Measurements from ENCODE around the gene BICRA.

DNA sequence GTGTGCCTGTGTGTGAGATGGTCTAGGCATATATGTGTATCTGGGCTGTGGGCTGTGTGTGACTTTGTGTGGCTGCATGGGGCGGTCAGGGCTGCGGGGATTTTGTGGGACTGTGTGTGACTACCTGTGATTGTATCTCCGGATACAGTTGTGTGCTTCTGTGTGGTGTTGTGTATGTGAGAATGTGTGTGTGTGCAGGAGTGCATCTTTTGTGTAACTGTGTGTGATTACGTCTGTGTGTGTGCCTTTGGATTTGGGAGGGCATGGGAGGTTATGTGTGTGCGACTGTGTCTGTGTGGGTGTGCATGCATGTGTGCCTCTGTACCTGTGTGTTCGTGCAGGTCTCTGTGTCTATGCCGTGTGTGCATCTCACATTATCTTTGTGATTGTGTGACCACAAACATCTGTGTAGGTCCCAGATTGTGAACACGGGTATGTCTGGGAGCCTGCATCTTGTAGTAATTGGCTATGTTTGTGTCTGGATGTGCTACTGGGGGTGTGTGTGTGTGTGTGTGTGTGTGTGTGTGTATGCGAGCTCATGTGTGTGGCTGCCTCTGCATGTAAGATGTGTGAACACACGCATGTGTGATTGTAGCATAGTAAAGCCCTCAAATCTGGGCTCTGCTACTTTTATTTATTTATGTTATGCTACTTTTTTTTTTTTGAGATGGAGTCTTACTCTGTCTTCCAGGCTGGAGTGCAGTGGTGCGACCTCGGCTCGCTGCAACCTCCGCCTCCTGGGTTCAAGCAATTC lies 111.9 kb downstream of the BICRA start:
- TF ChIP-seq, protein P1, sequence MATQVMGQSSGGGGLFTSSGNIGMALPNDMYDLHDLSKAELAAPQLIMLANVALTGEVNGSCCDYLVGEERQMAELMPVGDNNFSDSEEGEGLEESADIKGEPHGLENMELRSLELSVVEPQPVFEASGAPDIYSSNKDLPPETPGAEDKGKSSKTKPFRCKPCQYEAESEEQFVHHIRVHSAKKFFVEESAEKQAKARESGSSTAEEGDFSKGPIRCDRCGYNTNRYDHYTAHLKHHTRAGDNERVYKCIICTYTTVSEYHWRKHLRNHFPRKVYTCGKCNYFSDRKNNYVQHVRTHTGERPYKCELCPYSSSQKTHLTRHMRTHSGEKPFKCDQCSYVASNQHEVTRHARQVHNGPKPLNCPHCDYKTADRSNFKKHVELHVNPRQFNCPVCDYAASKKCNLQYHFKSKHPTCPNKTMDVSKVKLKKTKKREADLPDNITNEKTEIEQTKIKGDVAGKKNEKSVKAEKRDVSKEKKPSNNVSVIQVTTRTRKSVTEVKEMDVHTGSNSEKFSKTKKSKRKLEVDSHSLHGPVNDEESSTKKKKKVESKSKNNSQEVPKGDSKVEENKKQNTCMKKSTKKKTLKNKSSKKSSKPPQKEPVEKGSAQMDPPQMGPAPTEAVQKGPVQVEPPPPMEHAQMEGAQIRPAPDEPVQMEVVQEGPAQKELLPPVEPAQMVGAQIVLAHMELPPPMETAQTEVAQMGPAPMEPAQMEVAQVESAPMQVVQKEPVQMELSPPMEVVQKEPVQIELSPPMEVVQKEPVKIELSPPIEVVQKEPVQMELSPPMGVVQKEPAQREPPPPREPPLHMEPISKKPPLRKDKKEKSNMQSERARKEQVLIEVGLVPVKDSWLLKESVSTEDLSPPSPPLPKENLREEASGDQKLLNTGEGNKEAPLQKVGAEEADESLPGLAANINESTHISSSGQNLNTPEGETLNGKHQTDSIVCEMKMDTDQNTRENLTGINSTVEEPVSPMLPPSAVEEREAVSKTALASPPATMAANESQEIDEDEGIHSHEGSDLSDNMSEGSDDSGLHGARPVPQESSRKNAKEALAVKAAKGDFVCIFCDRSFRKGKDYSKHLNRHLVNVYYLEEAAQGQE (IDR thresholded peaks at IDR 0.05; ENCODE audit: insufficient replicate concordance, low read depth), result no peak
- TF ChIP-seq POLR2AphosphoS5 (IDR thresholded peaks at IDR 0.05; ENCODE audit: low read depth), result no peak
- TF ChIP-seq, protein P2, sequence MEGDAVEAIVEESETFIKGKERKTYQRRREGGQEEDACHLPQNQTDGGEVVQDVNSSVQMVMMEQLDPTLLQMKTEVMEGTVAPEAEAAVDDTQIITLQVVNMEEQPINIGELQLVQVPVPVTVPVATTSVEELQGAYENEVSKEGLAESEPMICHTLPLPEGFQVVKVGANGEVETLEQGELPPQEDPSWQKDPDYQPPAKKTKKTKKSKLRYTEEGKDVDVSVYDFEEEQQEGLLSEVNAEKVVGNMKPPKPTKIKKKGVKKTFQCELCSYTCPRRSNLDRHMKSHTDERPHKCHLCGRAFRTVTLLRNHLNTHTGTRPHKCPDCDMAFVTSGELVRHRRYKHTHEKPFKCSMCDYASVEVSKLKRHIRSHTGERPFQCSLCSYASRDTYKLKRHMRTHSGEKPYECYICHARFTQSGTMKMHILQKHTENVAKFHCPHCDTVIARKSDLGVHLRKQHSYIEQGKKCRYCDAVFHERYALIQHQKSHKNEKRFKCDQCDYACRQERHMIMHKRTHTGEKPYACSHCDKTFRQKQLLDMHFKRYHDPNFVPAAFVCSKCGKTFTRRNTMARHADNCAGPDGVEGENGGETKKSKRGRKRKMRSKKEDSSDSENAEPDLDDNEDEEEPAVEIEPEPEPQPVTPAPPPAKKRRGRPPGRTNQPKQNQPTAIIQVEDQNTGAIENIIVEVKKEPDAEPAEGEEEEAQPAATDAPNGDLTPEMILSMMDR (IDR thresholded peaks at IDR 0.05; ENCODE audit: insufficient read depth, low read length), result no peak

All from HL-60 (cell line).